HFF-Myc (cell line): ENCODE measurements around the gene ACOX3.

Source experiments
- DNase-seq: peaks from one replicate; pipeline ENCODE4 v3.0.0-alpha.2; 2011; ENCODE audit warnings: low read depth; ENCODE audit errors: extremely low read depth
- H3K4me3 ChIP-seq: replicated peaks from 2 replicates; pipeline ENCODE4 v1.5.1; 2011; ENCODE audit warnings: low read depth, mild to moderate bottlenecking, control low read depth, low read length
- CTCF ChIP-seq: IDR thresholded peaks from 2 replicates; pipeline ENCODE4 v1.5.1; 2012; ENCODE audit warnings: mild to moderate bottlenecking, low read depth, low read length, control low read depth; ENCODE audit errors: missing control alignments

The ACOX3 gene

GRCh38 chr4:8467016-8467415 lies 26.5 kb upstream of the ACOX3 start:
- no peak overlapping the region for H3K4me3 ChIP-seq
- no peak for TF ChIP-seq CTCF
- no peak for DNase-seq

- TF ChIP-seq CTCF: no peak
- no peak for DNase-seq
- H3K4me3 ChIP-seq: no peak overlapping the region
Measured at GRCh38 chr4:8465615-8466611, 25.4 kb upstream of the ACOX3 start.

GRCh38 chr4:8464381-8464780 lies 23.9 kb upstream of the ACOX3 start:
- H3K4me3 ChIP-seq: no peak overlapping the region
- no peak for DNase-seq
- no peak for TF ChIP-seq CTCF

GRCh38 chr4:8463811-8464210 lies 23.3 kb upstream of the ACOX3 start:
- no peak for DNase-seq
- no peak overlapping the region for H3K4me3 ChIP-seq
- no peak for TF ChIP-seq CTCF

GRCh38 chr4:8461616-8462015 lies 21.1 kb upstream of the ACOX3 start:
- no peak for DNase-seq
- no peak for TF ChIP-seq CTCF
- no peak overlapping the region for H3K4me3 ChIP-seq

GRCh38 chr4:8461086-8461485 lies 20.6 kb upstream of the ACOX3 start:
- H3K4me3 ChIP-seq: no peak overlapping the region
- no peak for TF ChIP-seq CTCF
- no peak for DNase-seq
